HG02642 (cell line): ENCODE measurements around the gene DPEP2.
"Not testable (repeated sequence)": the region's sequence is repeated elsewhere in the genome, so short reads cannot be mapped to it uniquely, and the experiment has no call there.

ENCODE experiments used
- ATAC-seq: cut with Tn5 transposase; IDR thresholded peaks from one replicate; pipeline ENCODE4 v1.9.1; 2021; ENCODE audit warnings: mild to moderate bottlenecking; ENCODE audit not compliant: unreplicated experiment, poor library complexity

DPEP2 gene, protein sequence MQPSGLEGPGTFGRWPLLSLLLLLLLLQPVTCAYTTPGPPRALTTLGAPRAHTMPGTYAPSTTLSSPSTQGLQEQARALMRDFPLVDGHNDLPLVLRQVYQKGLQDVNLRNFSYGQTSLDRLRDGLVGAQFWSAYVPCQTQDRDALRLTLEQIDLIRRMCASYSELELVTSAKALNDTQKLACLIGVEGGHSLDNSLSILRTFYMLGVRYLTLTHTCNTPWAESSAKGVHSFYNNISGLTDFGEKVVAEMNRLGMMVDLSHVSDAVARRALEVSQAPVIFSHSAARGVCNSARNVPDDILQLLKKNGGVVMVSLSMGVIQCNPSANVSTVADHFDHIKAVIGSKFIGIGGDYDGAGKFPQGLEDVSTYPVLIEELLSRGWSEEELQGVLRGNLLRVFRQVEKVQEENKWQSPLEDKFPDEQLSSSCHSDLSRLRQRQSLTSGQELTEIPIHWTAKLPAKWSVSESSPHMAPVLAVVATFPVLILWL

DNA sequence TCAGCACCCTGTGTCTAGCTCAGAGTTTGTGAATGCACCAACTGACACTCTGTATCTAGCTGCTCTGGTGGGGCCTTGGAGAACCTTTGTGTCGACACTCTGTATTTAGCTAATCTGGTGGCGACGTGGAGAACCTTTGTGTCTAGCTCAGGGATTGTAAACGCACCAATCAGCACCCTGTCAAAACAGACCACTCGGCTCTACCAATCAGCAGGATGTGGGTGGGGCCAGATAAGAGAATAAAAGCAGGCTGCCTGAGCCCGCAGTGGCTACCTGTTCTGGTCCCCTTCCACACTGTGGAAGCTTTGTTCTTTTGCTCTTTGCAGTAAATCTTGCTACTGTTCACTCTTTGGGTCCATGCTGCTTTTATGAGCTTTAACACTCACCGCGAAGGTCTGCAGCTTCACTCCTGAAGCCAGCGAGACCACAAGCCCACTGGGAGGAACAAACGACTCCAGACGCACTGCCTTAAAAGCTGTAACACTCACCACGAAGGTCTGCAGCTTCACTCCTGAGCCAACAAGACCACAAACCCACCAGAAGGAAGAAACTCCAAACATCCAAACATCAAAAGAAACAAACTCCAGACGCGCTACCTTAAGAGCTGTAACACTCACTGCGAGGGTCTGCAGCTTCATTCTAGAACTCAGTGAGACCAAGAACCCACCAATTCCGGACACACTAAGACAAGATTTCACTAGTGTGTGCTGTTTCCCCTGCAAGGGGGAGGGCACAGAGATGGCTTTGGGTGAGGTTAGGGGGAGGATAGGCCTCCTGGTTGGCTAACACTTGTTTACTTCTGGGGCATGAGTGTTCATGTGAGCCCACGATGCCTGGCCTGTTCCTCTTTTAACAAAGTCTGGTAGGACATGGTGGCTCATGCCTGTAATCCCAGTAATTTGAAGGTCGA, at the start of gene DPEP2:
DPEP2 (minus strand) TSS at position 706 of the 910 bp plus-strand sequence. CDS start 6,272 bp downstream, outside the sequence.
- not testable (repeated sequence) for ATAC-seq

DNA sequence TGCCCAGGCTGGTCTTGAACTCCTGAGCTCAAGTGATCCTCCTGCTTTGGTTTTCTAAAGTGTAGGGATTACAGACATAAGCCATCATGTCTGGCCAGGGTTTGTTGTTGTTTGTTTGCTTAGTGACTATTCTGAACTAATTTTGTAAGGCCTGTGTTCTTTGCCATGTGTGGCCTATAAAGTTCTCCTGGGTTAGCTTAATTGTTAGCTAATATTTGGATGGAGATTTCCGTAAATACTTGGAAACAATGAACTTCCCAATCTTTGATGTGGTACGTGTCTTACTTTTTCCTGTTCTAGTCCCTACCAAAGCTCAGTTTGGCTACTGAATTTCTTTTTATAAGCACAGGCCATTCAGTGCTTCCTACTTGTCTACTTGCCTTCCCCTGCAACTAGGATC, 48.7 kb upstream of the DPEP2 start:
- no peak for ATAC-seq

GRCh38 chr16:68046106-68046505, 46.8 kb upstream of the DPEP2 start:
- ATAC-seq: no peak

DNA sequence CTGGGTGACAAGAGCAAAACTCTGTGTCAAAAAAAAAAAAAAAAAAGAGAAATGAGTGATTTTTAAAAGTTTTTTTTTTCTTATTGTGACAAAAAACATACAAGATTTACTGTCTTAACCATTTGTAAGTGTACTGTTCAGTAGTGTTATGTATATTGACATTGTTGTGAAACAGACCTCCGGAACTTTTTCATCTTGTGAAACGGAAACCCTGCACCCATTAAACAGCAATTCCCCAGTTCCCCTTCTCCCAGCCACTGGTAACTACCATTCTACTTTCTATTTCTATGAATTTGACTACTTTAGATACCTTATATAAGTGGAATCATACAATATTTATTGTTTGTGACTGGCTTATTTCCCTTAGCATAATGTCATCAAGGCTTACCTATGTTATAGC, 42.5 kb upstream of the DPEP2 start:
- no peak for ATAC-seq

- peak; percentile 86 for ATAC-seq
These were observed 41.4 kb upstream of the DPEP2 start for GRCh38 chr16:68040506-68041288.

DNA sequence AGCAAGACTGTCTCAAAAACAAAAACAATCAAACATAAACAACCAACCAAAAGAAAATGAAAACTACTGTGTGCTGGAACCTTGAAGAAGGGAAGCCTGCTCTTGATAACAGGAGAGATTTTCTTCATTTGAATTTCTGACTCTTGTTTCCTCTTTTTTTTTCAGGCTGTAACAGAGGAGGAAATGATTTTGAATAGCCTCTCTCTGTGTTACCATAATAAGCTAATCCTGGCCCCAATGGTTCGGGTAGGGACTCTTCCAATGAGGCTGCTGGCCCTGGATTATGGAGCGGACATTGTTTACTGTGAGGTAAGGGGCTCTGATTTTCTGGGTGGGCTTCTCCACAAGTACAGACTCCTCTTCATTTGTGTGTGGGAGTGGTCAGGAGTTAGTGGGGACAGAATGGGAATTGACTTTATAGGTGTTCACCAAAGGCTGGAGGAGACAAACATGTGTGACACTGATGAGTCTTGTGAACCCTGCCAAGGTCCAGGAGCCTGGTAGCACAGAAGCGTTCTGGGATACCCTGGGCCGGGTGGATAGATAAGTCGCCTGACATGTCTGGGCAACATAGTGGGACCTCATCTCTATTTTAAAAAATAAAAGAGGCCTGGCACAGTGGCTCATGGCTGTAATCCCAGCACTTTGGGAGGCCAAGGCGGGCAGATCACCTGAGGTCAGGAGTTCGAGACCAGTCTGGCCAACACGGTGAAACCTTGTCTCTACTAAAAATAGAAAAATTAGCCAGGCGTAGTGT, 38.7 kb upstream of the DPEP2 start:
- ATAC-seq: no peak

GRCh38 chr16:68035227-68035626, 35.9 kb upstream of the DPEP2 start:
- no peak for ATAC-seq

- no peak for ATAC-seq
These were observed 33.8 kb upstream of the DPEP2 start for GRCh38 chr16:68033101-68033500.

GRCh38 chr16:68031951-68032350, 32.7 kb upstream of the DPEP2 start:
- no peak for ATAC-seq

GRCh38 chr16:68030108-68030507, 30.8 kb upstream of the DPEP2 start:
- ATAC-seq: not testable (repeated sequence)

- no peak for ATAC-seq
These were observed 29.7 kb upstream of the DPEP2 start for GRCh38 chr16:68028996-68029395.

GRCh38 chr16:68022728-68023537, 23.6 kb upstream of the DPEP2 start, which contains the start of the genes DDX28 and DUS2:
Gene DDX28 (minus strand): TSS chr16:68023232. CDS start chr16:68023202, 30 bp downstream.
Gene DUS2 (plus strand): TSS chr16:68023284. CDS start chr16:68038024, 14,740 bp downstream.
- ATAC-seq: peak; percentile 87

GRCh38 chr16:68022278-68022727, 23.0 kb upstream of the DPEP2 start:
- ATAC-seq: peak; percentile 8

DNA sequence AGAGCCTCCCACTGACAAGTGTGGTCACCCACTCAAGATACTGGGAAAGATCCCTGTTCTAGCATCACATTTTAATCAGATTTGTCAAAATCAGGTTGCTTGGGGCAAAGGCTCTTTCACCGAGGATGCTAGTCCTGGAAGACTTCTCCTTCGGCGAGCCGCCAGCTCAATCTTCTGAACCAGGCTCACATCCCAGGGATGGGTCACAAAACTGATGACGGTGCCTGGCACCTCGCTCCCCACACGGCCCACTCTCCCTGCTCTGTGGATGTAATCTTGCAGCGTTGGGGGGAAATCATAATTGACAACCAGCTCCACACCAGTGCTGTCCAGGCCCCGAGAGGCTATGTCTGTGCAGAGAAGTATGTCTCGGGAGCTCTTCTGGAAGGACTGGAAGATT, 22.2 kb upstream of the DPEP2 start:
- ATAC-seq: no peak

DNA sequence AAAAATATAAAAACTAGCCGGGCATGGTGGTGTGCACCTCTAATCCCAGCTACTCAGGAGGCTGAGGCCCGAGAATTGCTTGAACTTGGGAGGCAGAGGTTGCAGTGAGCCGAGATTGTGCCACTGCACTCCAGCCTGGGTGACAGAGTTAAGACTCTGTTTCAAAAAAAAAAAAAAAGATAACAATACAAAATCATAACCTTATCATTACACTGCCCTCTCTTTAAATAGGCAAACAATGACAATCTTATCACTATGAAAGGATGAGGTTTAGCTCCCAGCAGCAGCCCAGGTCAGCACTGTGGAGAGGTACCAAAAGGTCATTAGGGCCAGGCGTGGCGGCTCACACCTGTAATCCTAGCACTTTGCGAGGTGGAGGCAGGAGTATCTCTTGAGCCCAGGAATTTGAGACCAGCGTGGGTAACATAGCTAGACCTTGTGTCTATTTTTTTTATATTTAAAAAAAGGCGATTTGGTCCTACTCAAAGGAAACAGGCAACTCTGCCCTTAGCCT, 19.9 kb upstream of the DPEP2 start:
- ATAC-seq: no peak

DNA sequence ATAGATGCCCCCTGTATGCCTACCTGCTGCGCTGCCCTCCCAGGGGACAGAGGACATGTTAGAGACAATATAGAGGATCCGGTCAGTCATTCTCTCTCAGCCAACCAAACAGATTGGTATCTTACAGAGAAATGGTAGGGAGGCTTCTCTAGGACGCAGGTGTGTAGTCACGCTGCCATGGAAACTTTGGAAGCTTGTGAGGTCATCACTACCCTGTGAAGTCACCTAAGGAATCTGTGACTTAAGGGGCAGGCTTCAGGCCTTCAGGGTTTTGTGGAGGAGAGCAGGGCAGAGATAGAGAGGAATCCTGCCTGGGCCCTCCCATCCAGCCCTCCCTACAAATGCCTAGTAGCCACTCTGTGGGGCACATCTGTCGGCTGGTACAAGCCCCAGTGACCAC, 16.4 kb upstream of the DPEP2 start, which contains the start of gene DPEP2NB:
DPEP2NB (minus strand) TSS at position 231 of the 400 bp plus-strand sequence; CDS start at position 90, 141 bp downstream.
- no peak for ATAC-seq

- no peak for ATAC-seq
These were observed 14.2 kb upstream of the DPEP2 start for GRCh38 chr16:68013440-68013839.

DNA sequence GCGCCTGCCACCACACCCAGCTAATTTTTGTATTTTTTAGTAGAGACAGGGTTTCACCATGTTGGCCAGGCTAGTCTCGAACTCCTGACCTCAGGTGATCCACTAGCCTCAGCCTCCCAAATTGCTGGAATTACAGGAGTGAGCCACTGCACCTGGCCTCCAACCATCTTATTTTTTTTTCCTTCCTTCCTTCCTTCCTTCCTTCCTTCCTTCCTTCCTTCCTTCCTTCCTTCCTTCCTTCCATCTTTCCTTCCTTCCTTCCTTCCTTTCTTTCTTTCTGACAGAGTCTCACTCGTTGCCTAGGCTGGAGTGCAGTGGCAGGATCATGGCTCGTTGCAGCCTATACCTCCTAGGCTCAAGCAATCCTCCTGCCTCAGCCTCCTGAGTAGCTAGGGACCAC, 10.6 kb upstream of the DPEP2 start:
- not testable (repeated sequence) for ATAC-seq
